Measurements from ENCODE around the gene KCNIP4.

Gene KCNIP4

DNA sequence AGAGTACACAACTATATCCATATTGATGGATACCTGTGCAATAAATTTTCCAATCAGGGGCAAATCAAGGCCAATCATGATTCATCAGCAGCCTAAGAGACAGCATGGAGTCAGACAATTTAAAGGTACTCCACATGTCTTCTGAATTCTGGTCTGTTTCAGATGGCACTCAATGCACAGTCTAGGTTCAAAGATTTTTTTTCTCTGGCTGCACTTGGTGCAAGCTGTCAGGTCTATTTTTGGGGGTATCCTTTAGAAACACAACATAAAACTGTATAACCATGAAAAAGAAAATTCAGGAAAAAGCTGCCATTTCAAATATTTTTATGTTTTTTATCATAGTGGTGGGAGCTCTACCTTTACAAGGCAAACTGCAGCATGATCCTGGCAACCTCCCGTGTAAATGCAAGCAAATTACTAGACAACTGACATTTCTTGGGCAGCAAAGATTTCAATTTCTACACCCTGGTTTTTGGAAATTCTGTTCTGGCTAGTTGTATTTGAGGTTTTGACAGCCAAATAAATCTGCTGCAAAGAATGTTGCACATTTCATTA lies 310.3 kb downstream of the KCNIP4 start:
- no peaks in the 10 kb centered on the region for H3K9me3 ChIP-seq (ENCODE audit: low read depth, low read length)
- no peak overlapping the region for H3K9ac ChIP-seq (ENCODE audit: insufficient read length)
- no peaks in the 10 kb centered on the region for H3K36me3 ChIP-seq (ENCODE audit: insufficient read depth, low read length)
- H3K27ac ChIP-seq: no peak overlapping the region
- no peak overlapping the region for H3K4me3 ChIP-seq
- DNase-seq (ENCODE audit: low read depth, low spot score): no peak
- TF ChIP-seq FOXP2 (optimal IDR thresholded peaks at IDR 0.05; ENCODE audit: control extremely low read depth, extremely low read length, insufficient read depth): no peak
- no peak for TF ChIP-seq POLR2AphosphoS5 (IDR thresholded peaks at IDR 0.05; ENCODE audit: borderline replicate concordance, low read depth, low read length)
- no peak for TF ChIP-seq EZH2 (IDR thresholded peaks at IDR 0.05)

DNA sequence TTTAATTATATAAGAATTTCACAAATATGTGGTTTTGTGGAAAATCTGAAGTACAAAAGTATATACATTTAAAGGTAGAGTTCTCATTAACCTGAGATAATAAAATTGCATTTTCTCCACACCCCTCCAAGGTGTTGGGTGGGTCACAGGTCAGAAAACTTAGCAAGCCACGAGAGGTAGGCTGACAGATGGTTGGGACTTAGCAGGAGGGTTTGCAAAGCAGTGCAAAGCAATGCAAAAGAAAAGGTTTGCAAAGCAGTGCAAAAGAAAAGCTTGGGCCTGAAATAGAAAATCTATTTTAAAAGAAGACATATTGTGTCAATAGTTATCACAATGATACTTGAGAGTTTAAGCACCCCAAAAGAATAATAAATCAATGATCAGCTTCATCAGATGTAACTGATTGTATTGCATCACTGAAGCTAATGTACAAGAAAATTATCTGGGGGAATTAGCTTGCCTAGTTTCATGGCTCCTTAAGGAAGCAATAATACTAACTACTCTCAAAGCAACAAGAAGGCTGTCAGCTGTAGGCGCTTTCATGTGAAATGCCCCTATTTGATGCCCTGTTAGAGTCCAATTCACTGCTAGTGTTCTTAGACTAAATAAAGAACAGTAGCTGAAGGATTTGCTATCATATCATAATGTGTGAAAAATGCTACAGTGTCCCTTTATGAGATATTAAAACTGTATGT lies 319.5 kb downstream of the KCNIP4 start:
- H3K9ac ChIP-seq (ENCODE audit: insufficient read length): no peak overlapping the region
- no peaks in the 10 kb centered on the region for H3K9me3 ChIP-seq (ENCODE audit: low read depth, low read length)
- DNase-seq (ENCODE audit: low read depth, low spot score): no peak
- TF ChIP-seq EZH2 (IDR thresholded peaks at IDR 0.05) (no peak), FOXP2 (optimal IDR thresholded peaks at IDR 0.05; ENCODE audit: control extremely low read depth, extremely low read length, insufficient read depth) (no peak), POLR2AphosphoS5 (IDR thresholded peaks at IDR 0.05; ENCODE audit: borderline replicate concordance, low read depth, low read length) (no peak)
- no peak overlapping the region for H3K27ac ChIP-seq
- no peaks in the 10 kb centered on the region for H3K36me3 ChIP-seq (ENCODE audit: insufficient read depth, low read length)
- no peak overlapping the region for H3K4me3 ChIP-seq

DNA sequence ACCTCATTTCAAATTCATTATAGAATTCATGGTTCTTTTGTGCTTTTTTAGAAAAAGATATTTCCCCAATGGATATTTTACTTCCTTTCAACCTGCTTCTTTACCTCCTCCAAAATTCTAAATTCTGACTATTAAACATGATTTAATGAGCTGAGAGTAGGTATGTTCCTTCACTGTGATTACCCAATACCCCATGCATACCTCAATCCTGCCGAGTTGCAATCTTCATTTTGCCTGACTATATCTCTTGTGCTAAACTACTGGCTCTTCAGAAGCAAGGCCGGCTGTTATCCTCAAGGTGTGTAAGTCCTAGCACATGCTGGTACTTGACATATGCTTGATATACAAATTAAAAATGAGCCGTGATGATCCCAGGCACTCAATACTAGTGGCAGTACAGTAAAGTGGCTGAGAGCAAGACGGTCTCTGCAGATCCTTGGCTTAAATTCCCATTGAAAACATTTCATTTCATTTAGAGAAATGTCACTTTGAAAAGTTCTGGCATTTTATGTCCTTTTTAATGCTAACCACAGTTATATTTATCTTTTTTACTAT lies 320.4 kb downstream of the KCNIP4 start:
- TF ChIP-seq POLR2AphosphoS5 (IDR thresholded peaks at IDR 0.05; ENCODE audit: borderline replicate concordance, low read depth, low read length) (no peak), EZH2 (IDR thresholded peaks at IDR 0.05) (no peak)
- Histone ChIP-seq H3K9ac (ENCODE audit: insufficient read length) (no peak overlapping the region), H3K27ac (no peak overlapping the region), H3K9me3 (ENCODE audit: low read depth, low read length) (no peaks in the 10 kb centered on the region), H3K36me3 (ENCODE audit: insufficient read depth, low read length) (no peaks in the 10 kb centered on the region), H3K4me3 (no peak overlapping the region)
- no peak for DNase-seq (ENCODE audit: low read depth, low spot score)

- H3K27ac ChIP-seq: no peak overlapping the region
- no peak for DNase-seq (ENCODE audit: low read depth, low spot score)
- TF ChIP-seq FOXP2 (optimal IDR thresholded peaks at IDR 0.05; ENCODE audit: control extremely low read depth, extremely low read length, insufficient read depth): no peak
- no peak for TF ChIP-seq POLR2AphosphoS5 (IDR thresholded peaks at IDR 0.05; ENCODE audit: borderline replicate concordance, low read depth, low read length)
- TF ChIP-seq EZH2 (IDR thresholded peaks at IDR 0.05): no peak
- no peaks in the 10 kb centered on the region for H3K36me3 ChIP-seq (ENCODE audit: insufficient read depth, low read length)
- no peaks in the 10 kb centered on the region for H3K9me3 ChIP-seq (ENCODE audit: low read depth, low read length)
- H3K4me3 ChIP-seq: no peak overlapping the region
- H3K9ac ChIP-seq (ENCODE audit: insufficient read length): no peak overlapping the region
Observed at GRCh38 chr4:21625447-21625846, 323.1 kb downstream of the KCNIP4 start.

DNA sequence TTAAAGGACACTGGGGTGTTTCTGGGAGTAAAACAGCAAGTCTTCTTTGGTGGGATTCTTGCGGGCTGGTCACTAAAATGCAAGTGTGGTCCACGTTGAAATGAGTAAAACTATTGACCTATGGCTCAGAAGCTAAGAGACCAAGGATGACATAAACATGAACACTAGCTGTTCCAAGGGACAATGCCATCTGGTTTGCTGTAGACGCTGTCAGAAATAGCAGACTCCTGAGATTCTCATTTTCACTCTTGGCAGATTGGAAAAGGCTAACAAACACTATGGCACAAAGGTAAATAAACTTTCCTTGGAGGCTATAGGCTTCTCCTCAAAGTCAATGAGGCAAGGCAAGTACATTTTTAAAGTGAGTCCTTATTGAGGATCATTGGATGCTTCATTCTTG lies 343.6 kb downstream of the KCNIP4 start:
- Histone ChIP-seq H3K9me3 (ENCODE audit: low read depth, low read length) (no peaks in the 10 kb centered on the region), H3K27ac (no peak overlapping the region), H3K4me3 (no peak overlapping the region), H3K36me3 (ENCODE audit: insufficient read depth, low read length) (no peaks in the 10 kb centered on the region), H3K9ac (ENCODE audit: insufficient read length) (no peak overlapping the region)
- DNase-seq (ENCODE audit: low read depth, low spot score): no peak
- no peak for TF ChIP-seq EZH2 (IDR thresholded peaks at IDR 0.05)
- no peak for TF ChIP-seq FOXP2 (optimal IDR thresholded peaks at IDR 0.05; ENCODE audit: control extremely low read depth, extremely low read length, insufficient read depth)
- TF ChIP-seq POLR2AphosphoS5 (IDR thresholded peaks at IDR 0.05; ENCODE audit: borderline replicate concordance, low read depth, low read length): no peak

DNA sequence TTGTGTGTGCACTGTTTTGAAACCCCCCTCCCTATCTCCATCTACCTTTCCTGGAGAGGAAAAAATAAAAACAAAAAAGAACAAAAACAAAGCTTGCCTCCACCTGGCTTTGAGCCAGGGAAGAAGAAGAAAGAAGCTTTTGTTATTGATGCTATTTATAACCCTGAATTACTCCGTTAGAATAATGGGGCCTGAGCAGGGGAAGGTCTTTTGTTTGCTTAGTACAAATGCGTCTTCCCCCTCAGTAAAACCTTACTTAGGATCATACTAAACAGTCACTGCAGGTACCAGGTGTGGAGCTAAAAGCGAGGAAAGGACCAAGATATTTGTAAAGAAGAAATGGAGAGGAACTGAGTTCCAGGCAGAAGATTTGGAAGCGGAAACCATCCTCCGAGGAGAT lies 352.1 kb downstream of the KCNIP4 start:
- no peak for TF ChIP-seq POLR2AphosphoS5 (IDR thresholded peaks at IDR 0.05; ENCODE audit: borderline replicate concordance, low read depth, low read length)
- no peak for TF ChIP-seq EZH2 (IDR thresholded peaks at IDR 0.05)
- TF ChIP-seq FOXP2 (optimal IDR thresholded peaks at IDR 0.05; ENCODE audit: control extremely low read depth, extremely low read length, insufficient read depth): no peak
- H3K27ac ChIP-seq: no peak overlapping the region
- H3K36me3 ChIP-seq (ENCODE audit: insufficient read depth, low read length): no peaks in the 10 kb centered on the region
- H3K9ac ChIP-seq (ENCODE audit: insufficient read length): no peak overlapping the region
- no peak for DNase-seq (ENCODE audit: low read depth, low spot score)
- no peaks in the 10 kb centered on the region for H3K9me3 ChIP-seq (ENCODE audit: low read depth, low read length)
- no peak overlapping the region for H3K4me3 ChIP-seq

DNA sequence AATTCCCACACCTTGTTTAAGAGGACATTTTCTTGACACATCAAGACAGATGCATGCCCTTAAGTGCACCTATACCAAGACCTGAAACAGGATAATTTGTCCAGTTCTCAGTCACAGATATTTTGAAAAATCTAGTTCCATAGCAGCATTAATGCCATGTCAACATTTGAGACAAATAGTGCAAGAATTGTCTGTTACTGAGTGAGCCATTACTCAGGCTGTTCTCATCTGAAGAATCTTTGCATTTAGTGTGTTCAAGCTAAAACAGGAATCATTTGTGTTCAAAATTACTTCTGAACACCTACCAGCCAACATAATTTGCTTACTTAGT lies 354.9 kb downstream of the KCNIP4 start:
- Histone ChIP-seq H3K4me3 (no peak overlapping the region), H3K9ac (ENCODE audit: insufficient read length) (no peak overlapping the region), H3K27ac (no peak overlapping the region), H3K9me3 (ENCODE audit: low read depth, low read length) (no peaks in the 10 kb centered on the region), H3K36me3 (ENCODE audit: insufficient read depth, low read length) (no peaks in the 10 kb centered on the region)
- no peak for TF ChIP-seq EZH2 (IDR thresholded peaks at IDR 0.05)
- TF ChIP-seq POLR2AphosphoS5 (IDR thresholded peaks at IDR 0.05; ENCODE audit: borderline replicate concordance, low read depth, low read length): no peak
- no peak for TF ChIP-seq FOXP2 (optimal IDR thresholded peaks at IDR 0.05; ENCODE audit: control extremely low read depth, extremely low read length, insufficient read depth)
- DNase-seq (ENCODE audit: low read depth, low spot score): no peak

DNA sequence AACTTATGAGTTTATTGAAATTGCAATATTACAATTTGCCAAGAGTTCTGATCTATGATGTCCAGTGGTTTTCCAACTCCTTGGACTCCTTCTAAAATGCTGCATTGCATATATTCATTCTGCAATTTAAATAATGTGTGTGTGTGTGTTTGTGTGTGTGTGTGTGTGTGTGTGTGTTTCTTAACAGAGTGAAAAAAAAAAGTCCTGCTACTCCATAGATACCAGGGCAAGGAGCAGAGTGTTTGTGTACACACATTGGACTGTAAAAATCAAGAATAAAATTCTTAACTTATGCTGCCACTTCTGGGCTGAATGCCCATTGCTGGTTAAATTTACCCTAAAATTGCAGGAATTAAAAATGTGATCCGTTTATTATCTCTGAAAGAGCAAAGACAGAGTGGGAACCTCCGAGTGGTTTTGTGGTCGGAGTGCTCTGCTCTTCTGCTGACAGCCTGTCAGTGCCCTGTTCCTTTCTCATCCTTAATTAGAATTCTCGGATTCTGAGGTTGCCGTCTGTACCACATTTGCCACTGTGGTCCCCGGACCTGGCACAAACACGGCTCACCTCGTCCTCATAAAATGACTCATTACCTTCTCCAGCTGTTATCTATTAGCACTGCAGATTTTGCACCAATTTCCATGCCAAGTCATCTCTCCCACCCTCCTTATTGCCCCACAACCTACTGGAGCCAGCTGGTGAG lies 355.5 kb downstream of the KCNIP4 start:
- no peaks in the 10 kb centered on the region for H3K9me3 ChIP-seq (ENCODE audit: low read depth, low read length)
- no peak overlapping the region for H3K27ac ChIP-seq
- no peak for DNase-seq (ENCODE audit: low read depth, low spot score)
- TF ChIP-seq POLR2AphosphoS5 (IDR thresholded peaks at IDR 0.05; ENCODE audit: borderline replicate concordance, low read depth, low read length) (no peak), FOXP2 (optimal IDR thresholded peaks at IDR 0.05; ENCODE audit: control extremely low read depth, extremely low read length, insufficient read depth) (no peak), EZH2 (IDR thresholded peaks at IDR 0.05) (no peak)
- H3K4me3 ChIP-seq: no peak overlapping the region
- no peaks in the 10 kb centered on the region for H3K36me3 ChIP-seq (ENCODE audit: insufficient read depth, low read length)
- no peak overlapping the region for H3K9ac ChIP-seq (ENCODE audit: insufficient read length)
